Glomerular visceral epithelial cell (primary cell): ENCODE measurements around the gene HSFY1.
"Not testable (repeated sequence)": the region's sequence is repeated elsewhere in the genome, so short reads cannot be mapped to it uniquely, and the experiment has no call there.

Experiments used
- DNase-seq: peaks from one replicate; pipeline ENCODE4 v3.0.0-alpha.2; 2016; ENCODE audit errors: extremely low spot score

The HSFY1 gene

GRCh38 chrY:18546420-18546819 is at the start of gene HSFY1:
HSFY1 (plus strand) TSS chrY:18546720; CDS start chrY:18546788, 68 bp downstream.
- DNase-seq = not testable (repeated sequence)

DNA sequence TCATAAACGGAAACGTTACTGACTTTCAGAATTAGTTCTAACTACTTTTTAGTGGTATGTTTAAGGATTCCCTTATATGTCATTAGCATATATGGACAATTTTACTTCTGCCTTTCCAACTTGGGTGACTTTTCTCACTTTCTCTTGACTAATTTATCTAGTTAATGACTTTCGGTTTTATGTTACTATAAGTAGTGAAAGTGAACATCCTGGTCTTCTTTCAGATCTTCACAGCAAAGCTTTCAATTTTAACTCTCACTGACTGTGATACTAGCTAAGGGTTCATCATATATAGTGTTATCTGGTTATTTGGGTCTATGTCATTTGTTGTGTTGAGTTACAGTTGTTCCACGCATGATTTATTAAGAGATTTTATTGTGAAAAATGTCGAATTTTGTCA is 42.3 kb upstream of the HSFY1 start:
- not testable (repeated sequence) for DNase-seq

- DNase-seq = not testable (repeated sequence)
Measured at GRCh38 chrY:18530995-18531655, 15.4 kb upstream of the HSFY1 start.

DNA sequence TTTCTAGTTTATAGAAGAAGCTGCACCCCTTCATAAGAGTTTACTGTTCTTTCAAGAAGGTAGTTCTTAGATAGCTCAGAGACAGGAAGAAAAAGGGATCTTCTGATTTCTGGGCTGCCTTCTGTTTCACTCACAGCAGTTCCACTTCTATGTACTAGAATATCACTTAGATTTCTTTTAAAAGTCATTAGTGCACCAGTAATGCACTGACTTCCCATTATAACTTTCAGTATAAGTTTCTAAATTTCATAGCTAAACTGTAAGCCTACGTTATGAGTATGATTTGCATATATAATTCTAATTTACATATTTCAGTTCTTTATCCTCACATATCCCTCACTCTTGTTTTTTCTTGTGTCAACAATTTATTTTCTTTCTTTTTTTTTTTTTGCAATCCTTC is 7.6 kb upstream of the HSFY1 start:
- not testable (repeated sequence) for DNase-seq

- DNase-seq = not testable (repeated sequence)
Measured at GRCh38 chrY:18553132-18553531, 6.6 kb downstream of the HSFY1 start.

DNA sequence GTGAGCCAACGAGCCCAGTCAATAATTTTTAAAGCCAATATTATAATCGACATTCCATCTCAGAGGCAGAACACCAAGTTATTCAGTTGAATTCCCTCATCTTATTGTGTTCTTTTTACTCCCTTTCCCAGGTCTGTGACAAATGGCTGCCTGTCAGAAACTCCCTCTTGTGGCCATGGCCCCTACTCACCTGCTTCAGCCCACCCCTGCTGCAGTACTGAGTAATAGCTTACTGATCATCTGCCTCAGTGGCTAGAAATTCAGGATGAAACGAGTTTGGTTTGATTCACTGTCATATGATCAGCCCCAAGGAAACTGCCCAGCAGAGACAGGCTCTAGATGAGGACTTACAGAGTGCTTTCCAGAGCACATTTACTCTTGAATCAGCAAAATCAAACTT is 19.4 kb downstream of the HSFY1 start:
- DNase-seq = not testable (repeated sequence)
